H9 (cell line): Measurements from ENCODE around the gene OLIG1. TPM values are rescaled to one million over a fixed set of nuclear protein-coding genes. Genes with fewer than 3 reads are reported as not detected.

Experiments used
- DNase-seq: peaks from one replicate; pipeline ENCODE4 v3.0.0-alpha.2; 2017
- H2AFZ ChIP-seq: one replicate; pipeline ENCODE4 v1.6.1; 2013; ENCODE audit warnings: mild to moderate bottlenecking, low read length, control low read depth, moderate library complexity
- H2AK5ac ChIP-seq: 2 replicates; pipeline ENCODE4 v1.6.1; 2013; ENCODE audit warnings: low read length, control low read depth, mixed read lengths; ENCODE audit not compliant: insufficient read length
- H2BK120ac ChIP-seq: one replicate; pipeline ENCODE4 v1.6.1; 2013; ENCODE audit warnings: low read depth, mild to moderate bottlenecking, low read length, control low read depth, inconsistent platforms; ENCODE audit not compliant: poor library complexity, severe bottlenecking
- H2BK12ac ChIP-seq: 2 replicates; pipeline ENCODE4 v1.6.1; 2013; ENCODE audit warnings: low read length, control low read depth, mixed read lengths, low read depth; ENCODE audit not compliant: insufficient read length
- H2BK15ac ChIP-seq: 2 replicates; pipeline ENCODE4 v1.6.1; 2013; ENCODE audit warnings: low read depth, low read length, control low read depth
- H2BK20ac ChIP-seq: one replicate; pipeline ENCODE4 v1.6.1; 2013; ENCODE audit warnings: low read depth, mild to moderate bottlenecking, low read length, control low read depth, inconsistent platforms; ENCODE audit not compliant: poor library complexity, severe bottlenecking
- H2BK5ac ChIP-seq: 2 replicates; pipeline ENCODE4 v1.6.1; 2013; ENCODE audit warnings: low read length, control low read depth, mixed read lengths; ENCODE audit not compliant: insufficient read length
- H3K14ac ChIP-seq: 2 replicates; pipeline ENCODE4 v1.6.1; 2013; ENCODE audit warnings: low read length, control low read depth; ENCODE audit not compliant: insufficient read depth
- H3K18ac ChIP-seq: 2 replicates; pipeline ENCODE4 v1.6.1; 2013; ENCODE audit warnings: low read depth, mild to moderate bottlenecking, mixed read lengths, low read length, control low read depth; ENCODE audit not compliant: insufficient read length
- H3K23ac ChIP-seq: 2 replicates; pipeline ENCODE4 v1.6.1; 2013; ENCODE audit warnings: low read length, control low read depth, mixed read lengths, low read depth; ENCODE audit not compliant: insufficient read length
- H3K23me2 ChIP-seq: 2 replicates; pipeline ENCODE4 v1.6.1; 2013; ENCODE audit warnings: low read depth, mild to moderate bottlenecking, mixed read lengths, low read length, control low read depth; ENCODE audit not compliant: insufficient read length, poor library complexity, severe bottlenecking
- H3K27ac ChIP-seq: 2 replicates; pipeline ENCODE4 v1.5.1; 2013; ENCODE audit warnings: low read length, control low read depth, mixed read lengths, low read depth; ENCODE audit not compliant: insufficient read length
- H3K27me3 ChIP-seq: 2 replicates; pipeline ENCODE4 v1.6.1; 2013; ENCODE audit warnings: low read length, control low read depth, inconsistent platforms; ENCODE audit not compliant: insufficient read depth
- H3K4ac ChIP-seq: 2 replicates; pipeline ENCODE4 v1.6.1; 2013; ENCODE audit warnings: low read depth, mild to moderate bottlenecking, control low read depth, inconsistent platforms, low read length, moderate library complexity
- H3K4me1 ChIP-seq: 2 replicates; pipeline ENCODE4 v1.6.1; 2013; ENCODE audit warnings: low read length, control low read depth, inconsistent platforms; ENCODE audit not compliant: insufficient read depth
- H3K4me2 ChIP-seq: 2 replicates; pipeline ENCODE4 v1.6.1; 2013; ENCODE audit warnings: low read length, control low read depth, mixed read lengths; ENCODE audit not compliant: insufficient read length, insufficient read depth
- H3K56ac ChIP-seq: 2 replicates; pipeline ENCODE4 v1.6.1; 2013; ENCODE audit warnings: low read depth, mild to moderate bottlenecking, mixed read lengths, low read length, control low read depth; ENCODE audit not compliant: insufficient read length
- H3K79me1 ChIP-seq: 2 replicates; pipeline ENCODE4 v1.6.1; 2013; ENCODE audit warnings: low read depth, mild to moderate bottlenecking, moderate library complexity, low read length, control low read depth, inconsistent platforms; ENCODE audit not compliant: insufficient read depth, poor library complexity, severe bottlenecking
- H3K79me2 ChIP-seq: 2 replicates; pipeline ENCODE4 v1.6.1; 2013; ENCODE audit warnings: low read length, control low read depth, inconsistent platforms; ENCODE audit not compliant: insufficient read depth
- H3K9ac ChIP-seq: 2 replicates; pipeline ENCODE4 v1.6.1; 2013; ENCODE audit warnings: low read length, control low read depth, mixed read lengths; ENCODE audit not compliant: insufficient read length; ENCODE audit errors: extremely low read depth
- H3K9me3 ChIP-seq: one replicate; pipeline ENCODE4 v1.6.1; 2013; ENCODE audit warnings: low read depth, low read length, inconsistent platforms; ENCODE audit not compliant: control insufficient read depth
- H3T11ph ChIP-seq: one replicate; pipeline ENCODE4 v1.6.1; 2013; ENCODE audit warnings: mild to moderate bottlenecking, low read length, control low read depth, inconsistent platforms
- H4K20me1 ChIP-seq: one replicate; pipeline ENCODE4 v1.6.1; 2013; ENCODE audit not compliant: control insufficient read depth, insufficient read length, insufficient read depth
- H4K5ac ChIP-seq: 2 replicates; pipeline ENCODE4 v1.6.1; 2013; ENCODE audit warnings: low read depth, mild to moderate bottlenecking, mixed read lengths, low read length, control low read depth; ENCODE audit not compliant: insufficient read length
- H4K8ac ChIP-seq: replicated peaks from 2 replicates; pipeline ENCODE4 v1.6.1; 2013; ENCODE audit warnings: low read length, control low read depth, mixed read lengths, low read depth; ENCODE audit not compliant: insufficient read length
- H4K91ac ChIP-seq: 2 replicates; pipeline ENCODE4 v1.6.1; 2013; ENCODE audit warnings: low read depth, mild to moderate bottlenecking, moderate library complexity, mixed read lengths, low read length, control low read depth; ENCODE audit not compliant: insufficient read length
- H3K27ac Mint-ChIP-seq, 3 experiments: 2 replicates in 2 of 3; 3 replicates in 1 of 3; pipeline ENCODE4 v1.8.0; 2020 to 2021; ENCODE audit warnings: mixed read lengths in 3 of 3, mild to moderate bottlenecking in 1 of 3, moderate library complexity in 1 of 3
- H3K27me3 Mint-ChIP-seq: 2 replicates; pipeline ENCODE4 v1.8.0; 2021; ENCODE audit warnings: low read depth, mild to moderate bottlenecking, moderate library complexity, mixed read lengths
- H3K36me3 Mint-ChIP-seq, 3 experiments: 2 replicates in 2 of 3; 3 replicates in 1 of 3; pipeline ENCODE4 v1.8.0; 2020 to 2021; ENCODE audit warnings: low read depth in 3 of 3, mixed read lengths in 3 of 3; ENCODE audit not compliant: insufficient read depth in 1 of 3
- H3K4me1 Mint-ChIP-seq, 2 experiments: 2 replicates each; pipeline ENCODE4 v1.8.0; 2020; ENCODE audit warnings: mixed read lengths in 2 of 2
- H3K4me3 Mint-ChIP-seq, 2 experiments: 2 replicates in 1 of 2; 3 replicates in 1 of 2; pipeline ENCODE4 v1.8.0; 2020 to 2021; ENCODE audit warnings: mild to moderate bottlenecking in 2 of 2, mixed read lengths in 2 of 2, moderate library complexity in 1 of 2
- H3K9me3 Mint-ChIP-seq, 2 experiments: 2 replicates in 1 of 2; 3 replicates in 1 of 2; pipeline ENCODE4 v1.8.0; 2020; ENCODE audit warnings: mild to moderate bottlenecking in 2 of 2, mixed read lengths in 2 of 2, moderate library complexity in 1 of 2
- WGBS: extraction: QIAGEN DNeasy Blood & Tissue Kit; methylation state at CpG from one replicate; pipeline ENCODE4 v1.1.7; 2013; ENCODE audit warnings: missing lambda C conversion rate, low lambda C conversion rate, mixed read lengths; ENCODE audit not compliant: insufficient read length; ENCODE audit errors: extremely low coverage; 5-methylcytosine and 5-hydroxymethylcytosine counted together
- total RNA-seq: library from RNA; stranded (reverse); gene quantifications from 2 replicates; pipeline ENCODE4 v1.2.1, GENCODE V29; 2021
- TF ChIP-seq, protein P1 (sequence below): fragments of 200-600 bp; sonication (generic); conservative IDR thresholded peaks from 3 replicates; pipeline ENCODE4 v1.8.0; 2021; ENCODE audit warnings: antibody characterized with exemption, mild to moderate bottlenecking

OLIG1 gene
- total RNA-seq, 1 experiment from 2014 or later = 0.31 TPM

DNA sequence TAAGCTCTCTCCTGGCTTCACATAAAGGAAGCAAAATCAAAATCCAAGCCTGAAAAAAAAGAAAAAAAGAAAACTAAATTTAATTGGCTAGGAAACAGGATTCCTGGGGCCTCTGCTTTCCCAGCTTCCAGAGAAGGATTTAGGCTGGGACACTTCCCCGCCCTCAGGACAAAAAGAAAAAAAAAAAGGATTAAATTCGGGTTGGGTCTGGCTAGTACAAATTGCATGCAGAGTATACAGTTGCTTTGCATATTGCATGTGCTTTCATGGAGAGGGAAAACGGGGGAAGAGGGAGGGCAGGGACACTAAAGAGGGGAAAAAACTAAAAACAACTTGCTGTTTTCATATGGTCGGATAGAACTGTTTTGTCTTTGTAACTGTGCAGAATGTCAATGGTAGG, 42.7 kb downstream of the OLIG1 start:
- no peak overlapping the region for H2AFZ ChIP-seq
- H4K5ac ChIP-seq = no peak overlapping the region
- no peak overlapping the region for H2BK15ac ChIP-seq
- H3K9me3 Mint-ChIP-seq = no peaks in the 10 kb centered on the region
- peaks cover 2% of the 10 kb centered on the region; the same call in 1 of the 2 replicates for H3K27me3 ChIP-seq
- no CpG with 5 or more reads among the region's 4 CpGs for WGBS
- H3K23me2 ChIP-seq = peaks cover 7% of the 10 kb centered on the region
- no peak overlapping the region for H3K27ac Mint-ChIP-seq
- H3K4ac ChIP-seq = no peak overlapping the region
- H3K79me2 ChIP-seq = no peaks in the 10 kb centered on the region
- no peaks in the 10 kb centered on the region; the same call in 1 of the 2 replicates for H3K4me1 ChIP-seq
- TF ChIP-seq, protein P1, sequence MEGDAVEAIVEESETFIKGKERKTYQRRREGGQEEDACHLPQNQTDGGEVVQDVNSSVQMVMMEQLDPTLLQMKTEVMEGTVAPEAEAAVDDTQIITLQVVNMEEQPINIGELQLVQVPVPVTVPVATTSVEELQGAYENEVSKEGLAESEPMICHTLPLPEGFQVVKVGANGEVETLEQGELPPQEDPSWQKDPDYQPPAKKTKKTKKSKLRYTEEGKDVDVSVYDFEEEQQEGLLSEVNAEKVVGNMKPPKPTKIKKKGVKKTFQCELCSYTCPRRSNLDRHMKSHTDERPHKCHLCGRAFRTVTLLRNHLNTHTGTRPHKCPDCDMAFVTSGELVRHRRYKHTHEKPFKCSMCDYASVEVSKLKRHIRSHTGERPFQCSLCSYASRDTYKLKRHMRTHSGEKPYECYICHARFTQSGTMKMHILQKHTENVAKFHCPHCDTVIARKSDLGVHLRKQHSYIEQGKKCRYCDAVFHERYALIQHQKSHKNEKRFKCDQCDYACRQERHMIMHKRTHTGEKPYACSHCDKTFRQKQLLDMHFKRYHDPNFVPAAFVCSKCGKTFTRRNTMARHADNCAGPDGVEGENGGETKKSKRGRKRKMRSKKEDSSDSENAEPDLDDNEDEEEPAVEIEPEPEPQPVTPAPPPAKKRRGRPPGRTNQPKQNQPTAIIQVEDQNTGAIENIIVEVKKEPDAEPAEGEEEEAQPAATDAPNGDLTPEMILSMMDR = no peak
- no peaks in the 10 kb centered on the region for H3K9me3 ChIP-seq
- no peak overlapping the region for H2AK5ac ChIP-seq
- no peak overlapping the region for H2BK120ac ChIP-seq
- H4K8ac ChIP-seq = no peak overlapping the region
- H4K91ac ChIP-seq = no peak overlapping the region
- H3K18ac ChIP-seq = no peak overlapping the region
- H2BK5ac ChIP-seq = no peak overlapping the region
- peaks cover 75 to 89% of the 10 kb centered on the region in 2 experiments for H3K4me1 Mint-ChIP-seq
- no peak overlapping the region for H3K9ac ChIP-seq
- peaks cover 42% of the 10 kb centered on the region for H3K27me3 Mint-ChIP-seq
- H3K27ac ChIP-seq = no peak overlapping the region
- DNase-seq = no peak
- H3T11ph ChIP-seq = no peak overlapping the region
- no peak overlapping the region for H3K4me2 ChIP-seq
- no peaks in the 10 kb centered on the region for H3K79me1 ChIP-seq
- no peak overlapping the region for H2BK20ac ChIP-seq
- H3K4me3 Mint-ChIP-seq = no peak overlapping the region
- H3K23ac ChIP-seq = no peak overlapping the region
- no peak overlapping the region for H3K14ac ChIP-seq
- H3K56ac ChIP-seq = no peak overlapping the region
- H2BK12ac ChIP-seq = no peak overlapping the region
- no peaks in the 10 kb centered on the region for H4K20me1 ChIP-seq
- H3K36me3 Mint-ChIP-seq = no peaks in the 10 kb centered on the region
